GM19043 (cell line): ENCODE measurements around the gene TPX2.
A peak's percentile ranks its signal among the peaks of the same experiment; 100 is the strongest.

ENCODE experiments used
- ATAC-seq: cut with Tn5 transposase; IDR thresholded peaks from one replicate; pipeline ENCODE4 v1.9.1; 2021; ENCODE audit warnings: low read depth; ENCODE audit not compliant: unreplicated experiment

The TPX2 gene

GRCh38 chr20:31706607-31707257 lies 32.4 kb upstream of the TPX2 start:
- ATAC-seq, result no peak

- ATAC-seq, result no peak
Observed at GRCh38 chr20:31707258-31707615, 31.9 kb upstream of the TPX2 start.

- ATAC-seq, result no peak
Observed at GRCh38 chr20:31707994-31708735, 30.9 kb upstream of the TPX2 start.

GRCh38 chr20:31708736-31709534 lies 30.2 kb upstream of the TPX2 start:
- ATAC-seq, result no peak

- no peak for ATAC-seq
Observed at GRCh38 chr20:31709939-31710338, 29.2 kb upstream of the TPX2 start.

GRCh38 chr20:31710423-31711108 lies 28.5 kb upstream of the TPX2 start:
- ATAC-seq, result no peak

GRCh38 chr20:31711179-31712111 lies 27.6 kb upstream of the TPX2 start:
- no peak for ATAC-seq

- no peak for ATAC-seq
Observed at GRCh38 chr20:31712112-31712553, 27.0 kb upstream of the TPX2 start.

- no peak for ATAC-seq
Observed at GRCh38 chr20:31712564-31713311, 26.4 kb upstream of the TPX2 start.

GRCh38 chr20:31713312-31714273 lies 25.5 kb upstream of the TPX2 start:
- ATAC-seq, result no peak

GRCh38 chr20:31715766-31716165 lies 23.3 kb upstream of the TPX2 start:
- ATAC-seq, result no peak

- ATAC-seq, result no peak
Observed at GRCh38 chr20:31716351-31716750, 22.7 kb upstream of the TPX2 start.

- no peak for ATAC-seq
Observed at GRCh38 chr20:31716818-31717477, 22.1 kb upstream of the TPX2 start.

GRCh38 chr20:31717478-31718201 lies 21.4 kb upstream of the TPX2 start:
- ATAC-seq, result peak; percentile 52

GRCh38 chr20:31718952-31719643 lies 20.0 kb upstream of the TPX2 start:
- ATAC-seq, result no peak
